K562 (cell line): ENCODE data around the gene PHF12. TPM values are rescaled to one million over a fixed set of nuclear protein-coding genes. Genes with fewer than 3 reads are reported as not detected.

Experiments used
- ATF7 ChIP-seq: fragments of 450-650 bp; IDR thresholded peaks from 2 replicates; pipeline ENCODE4 v1.7.1; 2014; ENCODE audit warnings: mild to moderate bottlenecking, moderate library complexity
- BACH1 ChIP-seq: fragments of 200-800 bp; sonication (Bioruptor generic); IDR thresholded peaks from 2 replicates; pipeline ENCODE4 v1.6.1; 2016; ENCODE audit warnings: missing genetic modification characterization, missing compliant biosample characterization
- CHD4 ChIP-seq: fragments of 200-600 bp; sonication (generic); IDR thresholded peaks from 3 replicates; pipeline ENCODE4 v1.6.1; 2012; ENCODE audit warnings: low read depth, mild to moderate bottlenecking, mixed read lengths, low read length, inconsistent platforms; ENCODE audit not compliant: insufficient read depth, insufficient replicate concordance, poor library complexity, severe bottlenecking
- CUX1 ChIP-seq: fragments of 200-800 bp; sonication (Bioruptor generic); IDR thresholded peaks from 2 replicates; pipeline ENCODE4 v1.6.1; 2016; ENCODE audit warnings: missing genetic modification characterization, missing compliant biosample characterization
- FOXJ3 ChIP-seq: sonication (generic); formaldehyde crosslinking; IDR thresholded peaks from 2 replicates; pipeline ENCODE4 v1.4.0; 2020; ENCODE audit warnings: mild to moderate bottlenecking, missing genetic modification reagents
- KDM1A ChIP-seq, 2 experiments: fragments of 450-650 bp; IDR thresholded peaks; 2 replicates each; pipeline ENCODE4 v1.6.1; 2016; ENCODE audit warnings: mild to moderate bottlenecking in 2 of 2
- MAZ ChIP-seq, 2 experiments: fragments of 450-650 bp in 1 of 2; sonication (generic) in 1 of 2; formaldehyde crosslinking; IDR thresholded peaks in 1 of 2; conservative IDR thresholded peaks in 1 of 2; 2 replicates each; pipeline versions ENCODE4 v1.4.0 to v1.5.0; 2020; ENCODE audit warnings: mild to moderate bottlenecking in 1 of 2, missing genetic modification reagents in 1 of 2
- PTBP1 ChIP-seq: fragments of 200-400 bp; formaldehyde crosslinking; IDR thresholded peaks from 2 replicates; pipeline ENCODE4 v1.6.1; 2017; ENCODE audit warnings: low read depth, low read length
- RBBP5 ChIP-seq: fragments of 200-600 bp; sonication (generic); IDR thresholded peaks from 2 replicates; pipeline ENCODE4 v1.6.1; 2012; ENCODE audit warnings: borderline replicate concordance, mild to moderate bottlenecking, low read length, control low read depth, inconsistent platforms; ENCODE audit not compliant: insufficient read depth, poor library complexity, severe bottlenecking
- SMARCA5 ChIP-seq: fragments of 450-650 bp; IDR thresholded peaks from 2 replicates; pipeline ENCODE4 v1.6.1; 2016
- TRIM28 ChIP-seq: fragments of 450-650 bp; IDR thresholded peaks from 2 replicates; pipeline ENCODE4 v1.6.1; 2017
- ZFP36 ChIP-seq: fragments of 150-350 bp; IDR thresholded peaks from 2 replicates; pipeline ENCODE4 v1.6.1; 2018; ENCODE audit warnings: low read length, low read depth; ENCODE audit not compliant: partially characterized antibody
- ZNF407 ChIP-seq: fragments of 450-650 bp; IDR thresholded peaks from 2 replicates; pipeline ENCODE4 v1.6.1; 2016; ENCODE audit warnings: low read depth
- polyA plus RNA-seq, 8 experiments: library from polyadenylated mRNA; depleted of rRNA in 4 of 8; stranded (reverse) in 5 of 8; unstranded in 3 of 8; fragments of >200 nt; fragmentation: Nextera tagmentation in 2 of 8; fragmentation: Illumina TruSeq in 1 of 8; extraction: Ambion mirVana in 2 of 8; extraction: Trizol in 1 of 8; gene quantifications; 2 replicates each; pipeline versions ENCODE4 v1.2.1 to v1.2.3, GENCODE V29; 2011 to 2014; ENCODE audit warnings: inconsistent platforms in 1 of 8, missing spikeins in 1 of 8
- total RNA-seq, 7 experiments: library from RNA; depleted of rRNA in 6 of 7; stranded (reverse); fragments of >200 nt in 6 of 7; fragmentation: Illumina TruSeq in 2 of 7; extraction: Trizol in 2 of 7; gene quantifications; 2 replicates each; pipeline versions ENCODE4 v1.2.1 to v1.2.3, GENCODE V29; 2011 to 2021; ENCODE audit warnings: low replicate concordance in 1 of 7

Gene PHF12
- total and polyA plus RNA-seq, 9 of the 15 experiments (the other 6 are each of a cell fraction or from before 2014, with no cell fraction given): 0.82 to 31.3 (median 13.5) TPM

- TF ChIP-seq CUX1 (no peak), FOXJ3 (CRISPR knock-in tag) (no peak), SMARCA5 (peak; percentile 59; the same call in 1 of the 2 replicates), ZFP36 (no peak), TRIM28 (no peak; the same call in 1 of the 2 replicates), ZNF407 (no peak), PTBP1 (0 out of 2 replicates have a peak, but pooled peaks have one; percentile 19), BACH1 (tag) (no peak), MAZ (CRISPR knock-in tag; conservative IDR thresholded peaks at IDR 0.05 in 1 of 2, IDR thresholded peaks at IDR 0.05 in 1 of 2) (peak; percentile 96 to 97), CHD4 (no peak), ATF7 (peak; percentile 94), KDM1A (IDR thresholded peaks at IDR 0.05) (peak in 1 of 2 experiments; percentile 99; a peak in 2 of 4 replicates), RBBP5 (peak; percentile 82)
Measured at GRCh38 chr17:28902819-28903545, 48.3 kb downstream of the PHF12 start, which contains the start of gene DHRS13 (continued).
